Measurements from ENCODE around the gene ATP8A2.

DNA sequence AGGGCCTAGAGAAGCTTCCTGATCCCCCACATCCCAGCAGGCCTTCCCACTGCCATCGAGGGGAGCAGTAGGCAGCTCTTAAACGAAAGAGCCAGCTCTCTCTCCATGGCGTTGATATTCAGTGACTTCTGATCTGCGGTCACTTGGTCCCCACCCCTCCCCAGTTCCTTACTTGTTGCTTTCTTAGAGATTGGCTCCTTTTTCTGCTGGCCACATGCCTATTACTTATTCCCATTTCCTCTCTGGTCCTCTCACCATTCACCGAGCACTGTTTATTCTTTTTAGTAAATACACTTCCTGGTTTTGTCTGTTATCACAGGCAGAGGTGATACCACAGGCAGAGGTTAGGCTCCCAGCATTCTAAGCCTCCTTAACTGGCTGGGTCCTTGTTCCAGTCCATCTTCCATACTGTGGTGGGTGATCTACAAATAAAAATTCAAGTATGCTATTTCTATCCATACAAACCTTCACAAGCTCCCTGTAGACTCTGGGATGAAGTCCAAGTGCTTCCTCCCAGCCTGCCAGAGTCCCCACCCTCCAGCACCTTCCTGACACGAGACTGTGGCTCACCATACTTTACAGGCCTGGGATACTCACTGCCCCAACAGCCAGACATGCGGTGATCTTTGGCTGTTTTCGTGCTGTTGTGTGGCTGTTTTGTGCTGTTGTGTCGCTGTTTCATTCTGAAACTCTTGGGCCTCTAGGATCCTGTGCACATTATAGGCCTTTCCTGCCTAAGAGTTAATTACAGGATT lies 315.9 kb downstream of the ATP8A2 start:
- no peak for TF ChIP-seq TAF1 (IDR thresholded peaks at IDR 0.05; ENCODE audit: low read depth)
- no peak for TF ChIP-seq SMC3 (conservative IDR thresholded peaks at IDR 0.05; ENCODE audit: poor library complexity)
